HG02885 (cell line): ENCODE data around the gene PTGFRN.

Experiments used
- ATAC-seq: cut with Tn5 transposase; IDR thresholded peaks from one replicate; pipeline ENCODE4 v1.9.1; 2021; ENCODE audit warnings: mild to moderate bottlenecking; ENCODE audit not compliant: unreplicated experiment, poor library complexity

The PTGFRN gene

DNA sequence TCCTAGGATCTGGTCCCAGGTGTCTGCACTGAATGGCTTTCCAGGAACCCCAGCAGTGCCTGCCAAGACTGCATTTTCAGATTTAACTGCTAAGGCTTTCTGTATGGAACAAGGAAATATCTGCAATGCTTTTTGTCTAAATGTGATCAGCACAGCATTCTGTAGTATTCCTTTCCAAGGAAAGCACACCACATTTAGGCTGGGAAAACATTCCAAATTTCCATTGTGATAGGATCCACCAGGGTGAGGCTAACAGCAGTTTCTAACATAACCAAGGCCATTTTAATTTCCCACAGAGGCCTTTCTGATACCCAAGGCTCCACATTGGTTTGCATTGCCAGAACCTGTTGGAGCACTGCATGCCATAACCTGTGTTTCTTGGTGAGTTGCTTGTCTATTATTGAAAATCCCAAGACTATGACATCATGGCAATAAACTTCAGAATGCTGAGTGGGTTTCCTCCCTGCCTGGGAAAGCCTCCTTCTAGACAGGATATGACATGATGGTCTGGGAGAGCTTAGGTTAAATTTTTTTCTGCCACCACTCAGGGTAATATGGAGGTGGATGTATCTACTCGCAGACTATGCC lies 23.3 kb upstream of the PTGFRN start:
- no peak for ATAC-seq

GRCh38 chr1:116887212-116887611 lies 22.5 kb upstream of the PTGFRN start:
- ATAC-seq, result no peak

- no peak for ATAC-seq
These were observed 20.3 kb upstream of the PTGFRN start for GRCh38 chr1:116889380-116889779.

DNA sequence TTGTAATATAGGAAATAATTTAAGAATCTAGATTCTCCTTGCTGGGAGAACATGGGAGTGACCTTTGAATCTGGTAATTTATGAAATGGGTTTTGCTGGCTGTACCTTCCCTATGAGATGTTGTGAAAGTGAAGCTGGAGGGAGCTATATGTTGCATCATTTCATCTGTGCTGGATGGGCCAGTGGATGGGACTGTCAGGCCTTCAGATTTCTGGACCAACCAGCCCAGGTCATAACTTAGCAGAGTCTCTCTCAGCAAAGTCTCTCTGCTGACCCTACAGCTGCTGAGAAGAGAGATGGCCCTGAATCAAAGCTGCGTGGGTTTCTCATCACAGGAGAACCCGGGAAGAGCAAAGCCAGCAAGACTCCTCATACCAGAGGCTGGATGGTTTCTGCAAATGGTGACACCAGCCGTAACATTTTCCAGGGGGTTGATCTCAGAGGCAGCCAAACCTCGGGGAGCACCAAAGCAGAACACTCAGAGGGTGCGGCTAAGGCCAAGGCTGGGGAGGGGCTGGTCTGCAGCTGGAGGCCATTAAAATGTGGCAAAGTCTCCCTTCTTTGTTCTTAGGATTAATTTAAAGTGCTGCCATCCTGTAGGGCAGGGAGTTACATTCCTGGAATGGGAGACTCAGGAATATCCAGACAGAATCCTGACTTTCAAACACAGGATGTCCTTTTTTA lies 18.2 kb upstream of the PTGFRN start:
- no peak for ATAC-seq

DNA sequence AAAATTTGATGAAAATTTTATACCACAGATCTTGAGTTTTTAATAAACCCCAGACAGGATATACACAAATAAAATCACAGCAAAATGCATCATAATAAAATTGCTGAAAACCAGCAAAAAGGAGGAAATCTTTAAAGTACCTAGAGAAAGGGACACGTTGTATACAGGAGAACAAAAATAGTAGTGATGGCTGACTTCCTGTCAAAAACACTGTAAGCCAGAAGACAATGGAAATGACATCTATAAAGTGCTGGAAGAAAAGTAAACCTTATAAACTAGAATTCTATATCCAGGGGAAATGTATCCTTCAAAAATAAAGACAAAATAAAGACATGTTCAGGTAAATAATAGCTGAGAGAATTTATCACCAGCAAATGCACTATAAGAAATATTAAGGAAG lies 14.6 kb upstream of the PTGFRN start:
- ATAC-seq, result no peak

DNA sequence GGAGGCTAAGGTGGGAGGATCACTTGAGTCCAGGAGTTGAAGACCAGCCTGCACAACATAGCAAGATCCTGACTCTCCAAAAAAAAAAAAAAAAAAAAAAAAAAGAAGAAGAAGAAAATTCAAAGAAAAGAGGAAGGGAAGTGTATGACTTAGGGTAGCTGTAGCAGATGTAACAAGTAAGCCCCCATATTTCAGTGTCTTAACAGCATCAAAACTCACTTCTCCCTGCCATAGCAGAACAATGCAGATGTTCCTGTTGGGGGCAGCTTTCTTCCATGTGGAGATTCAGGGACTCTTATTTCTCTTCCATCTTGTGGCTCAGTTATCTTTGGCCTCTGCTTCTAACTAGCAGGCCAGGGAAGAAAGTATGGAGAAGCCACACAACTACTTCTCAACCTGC lies 10.2 kb upstream of the PTGFRN start:
- ATAC-seq, result no peak

DNA sequence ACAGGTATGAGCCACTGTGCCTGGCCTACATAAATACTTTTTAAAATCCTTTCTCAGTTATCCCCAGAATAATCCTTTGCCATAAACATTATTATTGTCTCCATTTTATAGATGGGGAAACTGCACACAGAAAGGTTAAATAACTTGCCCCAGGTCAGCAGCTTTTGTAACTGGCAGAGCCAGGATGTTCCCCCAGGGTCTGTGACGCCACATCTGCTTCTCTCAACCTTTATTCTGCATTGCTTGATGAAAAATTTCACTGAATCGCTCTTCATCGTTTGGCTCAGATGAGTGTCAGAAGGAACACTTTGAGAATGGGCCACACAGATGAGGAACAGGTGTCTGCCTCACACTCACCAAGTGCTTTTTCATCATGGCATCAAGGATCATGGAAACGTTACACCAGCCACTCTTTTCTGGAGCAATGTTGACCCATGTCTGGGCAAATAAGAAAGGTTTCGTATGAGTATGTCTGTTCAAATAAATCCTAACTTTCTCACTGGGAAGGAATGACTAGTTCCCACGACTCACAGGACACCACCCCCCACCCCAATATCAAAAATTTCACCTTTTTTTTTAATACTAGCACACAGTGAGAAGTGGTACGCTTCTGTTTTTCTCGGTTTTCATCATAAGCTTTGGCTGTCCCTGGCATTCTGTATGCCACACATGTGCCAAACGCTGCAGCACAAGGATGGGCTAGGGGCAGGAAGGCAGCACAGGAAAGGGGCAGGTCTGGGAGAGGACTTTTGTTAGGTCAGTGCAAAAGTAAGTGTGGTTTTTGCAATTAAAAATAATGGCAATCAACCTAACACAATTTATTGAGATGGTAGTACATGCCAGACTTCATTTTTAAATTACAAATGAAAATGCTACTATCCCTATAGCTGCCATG lies 9.0 kb upstream of the PTGFRN start:
- ATAC-seq, result no peak

GRCh38 chr1:116902027-116902426 lies 7.7 kb upstream of the PTGFRN start:
- no peak for ATAC-seq

DNA sequence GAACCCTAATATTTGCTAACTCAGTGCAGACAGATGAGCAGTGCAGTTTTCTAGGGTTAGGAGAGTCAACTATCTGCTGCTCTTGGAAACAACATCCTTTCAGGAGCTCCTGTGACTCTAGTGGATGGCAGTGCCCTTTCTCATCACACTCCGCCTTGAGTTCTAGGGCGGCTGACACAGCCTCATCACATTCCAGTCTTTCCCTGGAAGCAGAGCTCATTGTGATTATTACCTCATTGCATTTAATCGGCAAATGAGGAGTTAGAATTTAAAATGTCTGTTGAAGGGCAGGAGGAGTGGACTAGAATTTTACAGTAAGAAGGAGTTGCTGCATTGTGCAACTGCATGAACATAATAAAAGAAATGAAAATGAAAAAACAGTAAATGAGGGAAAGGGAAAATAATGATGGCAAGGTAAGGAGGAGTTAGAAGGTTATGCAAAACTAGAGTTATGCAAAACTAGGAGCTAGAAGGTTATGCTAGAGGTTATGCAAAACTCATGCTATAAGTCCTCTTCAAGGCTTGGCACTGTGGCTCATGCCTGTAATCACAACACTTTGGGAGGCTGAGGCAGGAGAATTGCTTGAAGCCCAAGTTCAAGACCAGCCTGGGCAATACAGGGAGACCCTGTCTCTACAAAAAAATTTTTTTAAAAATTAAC lies 6.9 kb upstream of the PTGFRN start:
- no peak for ATAC-seq

DNA sequence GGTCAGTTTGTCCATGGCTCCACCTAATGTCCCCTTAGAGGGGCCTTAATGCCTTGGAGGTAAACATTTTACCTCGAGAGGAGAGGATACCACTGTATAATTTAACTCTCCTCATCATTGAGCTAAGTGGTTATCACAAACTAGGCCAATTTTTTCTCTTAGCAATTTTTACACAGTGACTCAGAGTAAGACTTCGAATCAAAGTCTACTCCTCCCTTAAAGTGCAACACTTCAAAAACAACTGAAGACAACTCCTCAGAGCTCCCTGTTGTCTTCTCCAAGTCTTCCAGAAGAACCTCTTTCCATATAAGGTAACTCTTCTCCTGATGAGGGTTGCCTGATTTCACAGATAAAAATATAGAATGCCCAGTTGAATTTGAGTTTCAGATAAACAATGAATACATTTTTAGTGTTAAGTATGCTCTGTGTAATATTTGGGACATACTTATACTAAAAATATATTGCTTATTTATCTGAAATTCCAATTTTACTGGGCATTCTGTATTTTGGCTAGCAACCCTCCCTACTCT lies 4.9 kb upstream of the PTGFRN start:
- ATAC-seq, result no peak

DNA sequence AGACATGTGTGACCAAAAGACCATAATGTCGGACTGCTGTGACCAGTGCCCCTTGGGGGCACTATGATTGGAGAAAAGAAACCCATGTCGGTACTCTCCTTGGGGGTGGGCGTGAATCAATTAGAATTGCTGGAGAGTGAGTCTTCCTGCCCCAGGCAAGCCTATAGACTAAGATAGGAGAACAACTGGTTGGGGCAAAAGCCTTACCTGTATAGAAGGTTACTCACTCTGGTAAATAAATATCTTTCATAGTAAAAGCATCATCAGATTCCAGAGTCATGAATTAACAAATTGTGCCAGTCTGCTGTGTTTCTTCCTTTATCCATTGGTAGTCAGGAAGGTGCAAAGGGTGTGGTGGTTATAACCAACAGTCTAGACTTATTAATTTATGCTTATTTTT lies 2.9 kb upstream of the PTGFRN start:
- ATAC-seq, result no peak

DNA sequence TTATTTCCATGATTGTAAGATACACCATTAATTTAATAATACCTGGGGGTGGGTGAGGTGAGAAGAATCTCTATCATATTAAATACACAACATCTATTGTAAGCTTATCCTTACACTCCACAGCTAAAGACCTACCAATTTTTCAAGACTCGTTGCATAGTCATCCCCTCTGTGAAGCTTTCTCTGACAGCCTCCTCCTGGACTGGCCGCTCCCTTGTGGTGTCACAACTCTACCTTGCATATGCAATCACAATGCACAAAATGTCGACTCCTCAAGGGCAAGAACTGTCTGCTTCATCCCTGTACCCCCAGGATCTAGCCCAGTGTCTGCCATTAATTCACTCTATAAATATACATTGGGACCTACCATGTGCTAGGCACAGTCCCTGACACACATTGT lies 2.4 kb upstream of the PTGFRN start:
- ATAC-seq, result no peak

GRCh38 chr1:116908266-116908665 lies 1.4 kb upstream of the PTGFRN start:
- no peak for ATAC-seq

DNA sequence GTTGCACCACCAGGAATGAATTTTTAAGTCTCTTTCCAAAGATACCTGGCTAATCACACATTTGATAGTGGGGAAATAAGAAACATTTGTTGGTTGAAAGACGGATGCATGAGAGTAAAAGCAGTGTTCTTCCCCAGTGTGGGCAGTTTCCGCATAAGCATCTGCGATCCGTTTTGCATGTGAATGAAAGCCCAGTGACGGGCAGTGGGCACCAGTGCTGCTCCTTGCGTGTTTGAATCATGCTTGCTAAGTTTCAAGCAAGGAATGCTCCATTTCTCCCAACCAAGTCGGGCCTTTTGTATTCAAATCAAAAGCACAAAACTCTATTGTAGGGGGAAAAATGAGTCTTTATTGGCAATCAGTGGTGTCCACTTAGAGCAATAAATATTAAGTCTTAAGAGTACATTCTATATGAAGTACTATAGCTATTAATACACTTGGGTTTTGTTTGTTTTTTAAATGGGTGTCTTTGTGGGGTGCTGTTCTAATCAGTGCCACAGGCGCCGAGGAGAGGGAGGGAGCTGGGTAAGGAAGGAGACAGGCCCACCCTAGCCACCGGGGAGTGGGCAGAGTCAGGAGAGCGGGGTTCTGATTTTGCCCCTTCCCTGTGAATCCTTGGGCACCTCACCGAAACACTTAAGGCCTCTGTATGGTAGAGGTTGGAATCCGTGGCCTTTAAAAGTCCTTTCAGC lies 750 bp upstream of the PTGFRN start:
- no peak for ATAC-seq

DNA sequence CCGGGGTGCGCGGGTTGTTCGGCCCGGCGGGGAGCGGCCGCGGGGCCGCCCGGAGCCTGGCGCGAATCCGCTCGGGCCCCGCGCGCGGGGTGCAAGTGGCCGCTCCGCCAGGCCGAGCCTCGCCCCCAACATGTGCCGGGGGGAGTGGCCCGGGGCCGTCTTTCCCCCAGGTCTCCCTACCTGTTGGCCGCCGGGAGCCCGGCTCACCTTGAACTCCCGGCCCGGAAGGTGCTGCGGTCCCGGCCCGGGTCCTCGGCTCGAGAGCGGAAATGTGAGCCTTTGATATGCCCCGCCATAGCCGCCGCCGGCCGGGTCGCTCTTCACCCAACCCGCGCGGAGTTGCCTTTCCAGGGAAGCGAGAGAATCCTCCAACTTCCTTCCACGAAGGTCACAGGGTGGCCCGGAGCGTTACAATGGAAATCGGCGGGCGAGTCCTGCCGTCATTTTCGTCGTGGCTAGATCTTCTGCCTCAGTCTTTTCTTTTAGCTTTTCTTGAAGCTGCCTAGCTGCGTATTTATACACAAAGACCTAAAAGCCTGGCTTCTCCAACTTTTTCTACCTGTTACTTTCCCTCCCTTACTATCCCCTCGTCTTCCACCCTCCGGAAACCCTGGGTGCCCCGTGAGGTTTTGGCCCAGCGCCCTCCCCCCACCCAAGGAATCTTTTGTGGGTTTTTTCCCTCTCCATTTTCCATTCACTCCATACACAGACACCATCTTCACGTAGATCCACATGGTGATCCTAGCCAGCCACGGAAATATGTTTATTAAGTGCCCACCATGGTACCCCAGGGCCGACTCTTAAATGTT lies 867 bp downstream of the PTGFRN start:
- no peak for ATAC-seq

GRCh38 chr1:116911188-116911553 lies 1.5 kb downstream of the PTGFRN start:
- ATAC-seq, result no peak

GRCh38 chr1:116911779-116912469 lies 2.2 kb downstream of the PTGFRN start:
- no peak for ATAC-seq

GRCh38 chr1:116912846-116913245 lies 3.1 kb downstream of the PTGFRN start:
- ATAC-seq, result no peak

DNA sequence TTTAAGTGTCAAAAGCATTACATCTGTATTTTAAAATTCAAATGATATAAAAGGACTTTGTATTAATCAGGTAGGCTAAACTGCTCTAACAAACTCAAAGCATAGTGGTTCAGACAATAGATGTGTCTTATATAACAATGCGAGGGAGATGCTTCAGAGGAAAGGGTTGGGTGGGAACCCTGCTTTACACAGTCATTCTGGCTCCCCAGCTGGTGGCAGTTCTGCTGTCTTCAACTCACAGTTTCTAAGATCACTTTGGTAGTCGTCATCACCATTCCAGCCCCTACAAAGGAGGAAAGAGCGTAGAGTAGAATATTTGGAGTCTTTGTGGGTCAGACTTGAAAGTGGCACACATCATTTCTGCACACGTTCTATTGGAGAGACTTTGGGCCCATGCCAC lies 4.2 kb downstream of the PTGFRN start:
- ATAC-seq, result no peak
